ENCODE results near the gene GCSAML. TPM values are rescaled to one million over a fixed set of nuclear protein-coding genes. Genes with fewer than 3 reads are reported as not detected.
"Not testable (repeated sequence)": the region's sequence is repeated elsewhere in the genome, so short reads cannot be mapped to it uniquely, and the experiment has no call there.

GCSAML gene
- total RNA-seq, 4 donors from 2014 or later = 0.14 to 0.32 (median 0.20) TPM; not detected in 1

DNA sequence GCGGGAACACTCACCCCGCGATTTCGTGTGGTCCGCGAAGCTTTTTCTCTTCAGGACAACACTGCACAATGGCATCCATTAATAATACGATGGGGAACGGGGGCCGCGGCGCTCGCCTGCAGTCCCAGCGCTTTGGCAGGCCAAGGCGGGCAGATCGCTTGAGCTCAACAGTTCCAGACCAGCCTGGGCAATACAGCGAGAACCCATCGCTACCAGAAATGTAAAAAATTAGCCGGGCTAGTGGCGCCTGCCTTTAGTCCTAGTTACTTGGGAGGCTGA, 30.4 kb upstream of the GCSAML start:
- H3K4me3 ChIP-seq = no peak overlapping the region
- no peak overlapping the region for H3K27ac ChIP-seq
- WGBS, 2 donors (ENCODE audit: low coverage in 1 of 2) = 80 to 91% methylated on average over 1 to 19 of the region's 19 CpGs

DNA sequence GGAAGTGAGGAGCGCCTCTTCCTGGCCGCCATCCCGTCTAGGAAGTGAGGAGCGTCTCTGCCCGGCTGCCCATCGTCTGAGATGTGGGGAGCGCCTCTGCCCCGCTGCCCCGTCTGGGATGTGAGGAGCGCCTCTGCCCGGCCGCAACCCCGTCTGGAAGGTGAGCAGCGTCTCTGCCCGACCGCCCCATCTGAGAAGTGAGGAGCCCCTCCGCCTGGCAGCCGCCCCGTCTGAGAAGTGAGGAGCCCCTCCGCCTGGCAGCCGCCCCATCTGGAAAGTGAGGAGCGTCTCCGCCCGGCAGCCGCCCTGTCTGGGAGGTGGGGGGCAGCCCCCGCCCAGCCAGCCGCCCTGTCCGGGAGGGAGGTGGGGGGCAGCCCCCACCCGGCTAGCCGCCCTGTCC, 27.0 kb upstream of the GCSAML start:
- H3K27me3 ChIP-seq; H3K4me3 ChIP-seq; in situ Hi-C loops (cut with MboI; ENCODE audit: low pct_ligation_motif_present in 1 of 4, low pct_unique_long_range_greater_than_20kb in 1 of 4, low sequenced_read_pairs in 3 of 4); DNase-seq; H3K36me3 ChIP-seq; H3K9me3 ChIP-seq; H3K4me1 ChIP-seq; H3K27ac ChIP-seq; intact Hi-C loops (cut with DNase I; ENCODE audit: low total_unique reads): not testable (repeated sequence)
- WGBS, 2 donors (ENCODE audit: low coverage in 1 of 2) = 91% methylated on average over 21 of the region's 30 CpGs; no CpG with 5 or more reads in 1 of the 2 donors

More for the DNA sequence above, 30.4 kb upstream of the GCSAML start:
- Histone ChIP-seq H3K27me3 (no peaks in the 10 kb centered on the region), H3K9me3 (no peaks in the 10 kb centered on the region), H3K4me1 (no peaks in the 10 kb centered on the region), H3K36me3 (no peaks in the 10 kb centered on the region)
- TF ChIP-seq POLR2AphosphoS5 (IDR thresholded peaks at IDR 0.05) (no peak), EP300 (IDR thresholded peaks at IDR 0.05; ENCODE audit: low read depth) (no peak), POLR2A (IDR thresholded peaks at IDR 0.05) (no peak)
- TF ChIP-seq, protein P1, sequence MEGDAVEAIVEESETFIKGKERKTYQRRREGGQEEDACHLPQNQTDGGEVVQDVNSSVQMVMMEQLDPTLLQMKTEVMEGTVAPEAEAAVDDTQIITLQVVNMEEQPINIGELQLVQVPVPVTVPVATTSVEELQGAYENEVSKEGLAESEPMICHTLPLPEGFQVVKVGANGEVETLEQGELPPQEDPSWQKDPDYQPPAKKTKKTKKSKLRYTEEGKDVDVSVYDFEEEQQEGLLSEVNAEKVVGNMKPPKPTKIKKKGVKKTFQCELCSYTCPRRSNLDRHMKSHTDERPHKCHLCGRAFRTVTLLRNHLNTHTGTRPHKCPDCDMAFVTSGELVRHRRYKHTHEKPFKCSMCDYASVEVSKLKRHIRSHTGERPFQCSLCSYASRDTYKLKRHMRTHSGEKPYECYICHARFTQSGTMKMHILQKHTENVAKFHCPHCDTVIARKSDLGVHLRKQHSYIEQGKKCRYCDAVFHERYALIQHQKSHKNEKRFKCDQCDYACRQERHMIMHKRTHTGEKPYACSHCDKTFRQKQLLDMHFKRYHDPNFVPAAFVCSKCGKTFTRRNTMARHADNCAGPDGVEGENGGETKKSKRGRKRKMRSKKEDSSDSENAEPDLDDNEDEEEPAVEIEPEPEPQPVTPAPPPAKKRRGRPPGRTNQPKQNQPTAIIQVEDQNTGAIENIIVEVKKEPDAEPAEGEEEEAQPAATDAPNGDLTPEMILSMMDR (IDR thresholded peaks at IDR 0.05) = no peak
- in situ Hi-C loops (cut with MboI; ENCODE audit: low pct_ligation_motif_present in 1 of 4, low pct_unique_long_range_greater_than_20kb in 1 of 4, low sequenced_read_pairs in 3 of 4) = no loop called here
- intact Hi-C loops (cut with DNase I; ENCODE audit: low total_unique reads) = no loop called here
- DNase-seq = no peak

DNA sequence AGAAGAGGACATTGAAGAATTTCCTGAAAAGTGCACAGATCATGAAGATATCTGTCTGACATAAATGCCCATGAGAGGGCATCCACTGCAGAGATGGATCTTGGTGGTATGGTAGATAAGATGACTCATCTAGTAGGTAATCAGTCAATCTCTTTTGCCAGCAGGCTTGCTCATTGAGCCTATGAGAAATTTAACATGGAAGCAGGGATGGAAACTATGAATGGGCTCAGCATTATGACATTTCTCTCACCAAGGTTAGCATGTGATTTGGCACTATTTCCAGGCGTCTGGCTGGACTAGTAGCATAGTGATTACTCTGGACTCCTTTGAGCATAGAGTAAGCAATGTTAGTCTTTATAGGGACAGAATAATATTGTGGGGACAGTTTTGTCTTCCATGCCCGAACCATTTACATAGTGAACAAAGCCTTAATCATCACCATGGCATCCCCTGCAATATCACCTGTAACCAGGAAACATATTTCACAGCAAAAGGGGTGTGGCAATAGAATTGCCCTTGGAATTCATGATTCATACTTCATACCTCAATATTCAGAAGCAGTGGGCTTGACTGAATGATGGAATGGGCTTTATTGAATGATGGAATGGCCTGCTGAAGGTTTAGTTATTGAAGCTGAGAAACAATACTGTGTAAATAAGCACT, 20.0 kb upstream of the GCSAML start:
- H3K27me3 ChIP-seq = no peaks in the 10 kb centered on the region

DNA sequence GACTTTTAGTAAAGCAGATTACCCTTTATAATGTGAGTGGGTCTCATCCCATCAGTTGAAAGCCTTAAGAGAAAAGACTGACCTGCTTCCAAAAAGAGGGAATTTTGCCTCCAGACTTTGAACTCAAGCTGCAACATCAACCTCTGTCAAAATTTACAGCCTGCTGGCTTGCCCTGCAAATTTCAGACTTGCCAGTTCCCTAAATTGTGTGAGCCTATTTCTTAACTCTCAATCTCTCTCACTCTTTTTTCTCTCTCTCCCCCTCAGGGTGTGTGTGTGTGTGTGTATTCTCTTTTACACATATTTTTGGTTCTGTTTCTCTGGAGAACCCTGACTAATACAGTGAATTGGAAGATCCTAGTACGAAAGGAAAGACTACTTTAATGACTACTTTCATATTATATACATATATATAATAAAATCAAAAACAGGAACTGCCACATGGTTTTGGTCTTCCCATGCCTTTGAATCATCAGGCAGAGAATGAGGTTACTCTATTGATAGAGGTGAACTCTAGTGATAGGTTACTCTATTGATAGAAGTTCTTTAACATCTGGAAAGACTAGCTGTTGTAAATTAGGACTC, 19.1 kb upstream of the GCSAML start:
- TF ChIP-seq EP300 (IDR thresholded peaks at IDR 0.05; ENCODE audit: low read depth) (no peak), POLR2A (IDR thresholded peaks at IDR 0.05) (no peak), POLR2AphosphoS5 (IDR thresholded peaks at IDR 0.05) (no peak)
- TF ChIP-seq, protein P1 (IDR thresholded peaks at IDR 0.05) = no peak
- Histone ChIP-seq H3K4me3 (no peak overlapping the region), H3K9me3 (no peaks in the 10 kb centered on the region), H3K27me3 (no peaks in the 10 kb centered on the region), H3K4me1 (no peaks in the 10 kb centered on the region), H3K27ac (no peak overlapping the region), H3K36me3 (no peaks in the 10 kb centered on the region)
- in situ Hi-C loops (cut with MboI; ENCODE audit: low pct_ligation_motif_present in 1 of 4, low pct_unique_long_range_greater_than_20kb in 1 of 4, low sequenced_read_pairs in 3 of 4) (no loop called here), intact Hi-C loops (cut with DNase I; ENCODE audit: low total_unique reads) (no loop called here)
- WGBS, 2 donors (ENCODE audit: low coverage in 1 of 2) = 73 to 75% methylated on average over 1 of the region's 1 CpG
- no peak for DNase-seq

More for the DNA sequence above, 20.0 kb upstream of the GCSAML start:
- TF ChIP-seq POLR2A (IDR thresholded peaks at IDR 0.05) = no peak
- TF ChIP-seq EP300 (IDR thresholded peaks at IDR 0.05; ENCODE audit: low read depth) = no peak
- no peak for TF ChIP-seq POLR2AphosphoS5 (IDR thresholded peaks at IDR 0.05)
- TF ChIP-seq, protein P1 (IDR thresholded peaks at IDR 0.05) = no peak
- H3K4me1 ChIP-seq = no peaks in the 10 kb centered on the region
- in situ Hi-C loops (cut with MboI; ENCODE audit: low pct_ligation_motif_present in 1 of 4, low pct_unique_long_range_greater_than_20kb in 1 of 4, low sequenced_read_pairs in 3 of 4) (no loop called here), intact Hi-C loops (cut with DNase I; ENCODE audit: low total_unique reads) (no loop called here)
- no peak overlapping the region for H3K4me3 ChIP-seq
- WGBS, 2 donors (ENCODE audit: low coverage in 1 of 2) = 20 to 54% methylated on average over 1 to 2 of the region's 2 CpGs
- no peak for DNase-seq
- no peaks in the 10 kb centered on the region for H3K9me3 ChIP-seq
- H3K36me3 ChIP-seq = no peaks in the 10 kb centered on the region
- H3K27ac ChIP-seq = no peak overlapping the region

DNA sequence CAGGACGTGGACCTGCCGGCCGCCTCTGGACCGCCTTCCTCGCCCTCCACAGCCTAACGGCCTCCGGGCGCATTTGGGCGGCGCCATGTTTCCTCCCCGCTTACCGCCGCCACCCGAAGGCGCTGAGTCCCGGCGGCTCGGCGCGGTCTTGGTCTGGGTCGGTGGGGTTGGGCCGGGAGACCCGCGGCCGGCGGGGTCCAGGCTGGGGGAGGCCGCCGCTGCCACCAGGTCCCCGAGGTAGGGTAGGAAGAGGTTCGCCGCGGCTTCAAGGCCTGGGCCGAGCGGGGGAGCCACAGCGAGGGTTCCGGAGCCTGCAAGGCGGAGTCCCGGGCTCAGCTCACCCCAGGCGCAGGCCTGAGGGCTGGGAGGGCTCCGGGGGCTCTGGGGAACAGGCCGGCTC, 18.1 kb upstream of the GCSAML start:
- intact Hi-C loops (cut with DNase I; ENCODE audit: low total_unique reads) = no loop called here
- H3K27me3 ChIP-seq = no peaks in the 10 kb centered on the region
- no peak overlapping the region for H3K27ac ChIP-seq
- no peak for DNase-seq
- H3K9me3 ChIP-seq = no peaks in the 10 kb centered on the region
- TF ChIP-seq, protein P1 (IDR thresholded peaks at IDR 0.05) = no peak
- TF ChIP-seq POLR2AphosphoS5 (IDR thresholded peaks at IDR 0.05) (no peak), EP300 (IDR thresholded peaks at IDR 0.05; ENCODE audit: low read depth) (no peak), POLR2A (IDR thresholded peaks at IDR 0.05) (no peak)
- no peaks in the 10 kb centered on the region for H3K4me1 ChIP-seq
- in situ Hi-C loops (cut with MboI; ENCODE audit: low pct_ligation_motif_present in 1 of 4, low pct_unique_long_range_greater_than_20kb in 1 of 4, low sequenced_read_pairs in 3 of 4) = no loop called here
- H3K36me3 ChIP-seq = no peaks in the 10 kb centered on the region
- H3K4me3 ChIP-seq = no peak overlapping the region
- WGBS, 2 donors (ENCODE audit: low coverage in 1 of 2) = 55 to 83% methylated on average over 4 to 35 of the region's 41 CpGs
